ENCODE measurements around the gene FGB. TPM values are rescaled to one million over a fixed set of nuclear protein-coding genes. Genes with fewer than 3 reads are reported as not detected.

The FGB gene
- total RNA-seq, 1 experiment from 2014 or later: 29.4 TPM

DNA sequence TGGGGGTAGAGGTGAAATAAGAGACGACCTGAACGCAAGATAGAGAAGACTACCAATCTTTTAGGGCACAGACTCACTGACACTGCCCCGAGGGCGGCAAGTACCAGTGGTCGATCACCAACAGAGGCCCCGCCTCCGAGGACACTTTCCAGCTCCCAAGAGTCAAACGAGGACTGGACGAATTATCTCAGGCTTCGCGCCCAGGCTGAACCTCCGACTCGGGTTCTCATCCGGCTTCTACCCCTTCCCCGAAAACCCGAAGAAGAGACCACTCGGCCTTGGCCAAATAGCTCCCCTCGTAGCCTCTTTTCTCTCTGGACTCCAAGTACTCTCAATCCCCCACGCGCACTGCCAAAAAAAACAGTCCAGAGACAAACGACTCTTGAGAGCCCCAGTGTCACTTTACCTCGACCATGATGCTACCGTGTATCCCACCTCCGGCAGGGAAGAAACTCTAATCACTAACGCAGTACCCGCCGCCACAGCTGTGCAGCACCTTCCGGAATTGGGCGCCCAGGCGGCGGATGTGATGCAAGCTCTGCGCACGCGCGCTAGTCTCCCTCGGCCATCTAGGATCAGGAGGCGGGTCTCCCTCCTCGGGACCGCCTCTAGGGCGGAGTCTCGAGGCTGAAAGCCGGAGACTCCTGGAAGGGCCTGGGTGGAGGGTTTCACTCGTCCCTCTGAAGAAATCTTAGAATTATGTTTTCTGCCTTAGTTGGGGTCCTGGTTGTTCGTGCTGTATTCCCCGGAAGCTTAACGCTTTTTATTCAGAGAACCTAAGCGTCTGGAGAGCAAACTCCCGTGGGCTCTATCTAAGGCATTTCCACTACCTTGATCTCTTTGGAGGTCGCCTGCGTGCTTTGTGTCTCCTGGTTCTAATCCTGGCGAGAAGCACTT, 12.7 kb upstream of the FGB start, which contains the start of gene PLRG1:
Gene PLRG1 (minus strand): TSS at position 507 of the 897 bp plus-strand sequence. CDS start 92 bp downstream, at position 415.
- TSS peak; percentile 67 for BruUV-seq (replicated peaks)
- H3K9me3 Mint-ChIP-seq (ENCODE audit: unreplicated experiment): no peaks in the 10 kb centered on the region
- POLR2A ChIA-PET: interaction anchor here (0.5 to 1.2 kb wide), 9 partner anchors 10 to 867 kb away, joined by 3 to 12 read pairs (median 4); partner anchors contain the start of gene FGG
- peaks cover 18% of the 10 kb centered on the region for H3K4me1 Mint-ChIP-seq (ENCODE audit: low read depth, unreplicated experiment)
- Histone ChIP-seq H3K4me1 (0 out of 2 replicates have a peak, but pooled peaks cover 4% of the 10 kb centered on the region), H3K9me3 (no peaks in the 10 kb centered on the region), H3K4me3 (ENCODE audit: low read depth, low read length) (peak within 1 kb of the TSS; percentile 95), H3K36me3 (ENCODE audit: control insufficient read depth, insufficient read depth, low read length) (no peaks in the 10 kb centered on the region), H3K27me3 (replicated peaks; ENCODE audit: control insufficient read depth, insufficient read depth, low read length) (no peaks in the 10 kb centered on the region)
- CTCF ChIA-PET: interaction anchor here (0.6 to 2.5 kb wide), 6 partner anchors 9 to 893 kb away, joined by 5 to 28 read pairs (median 14); partner anchors contain the start of gene FGG
- peaks cover 13% of the 10 kb centered on the region for H3K36me3 Mint-ChIP-seq (ENCODE audit: insufficient read depth, unreplicated experiment)
- TF ChIP-seq, protein P1, sequence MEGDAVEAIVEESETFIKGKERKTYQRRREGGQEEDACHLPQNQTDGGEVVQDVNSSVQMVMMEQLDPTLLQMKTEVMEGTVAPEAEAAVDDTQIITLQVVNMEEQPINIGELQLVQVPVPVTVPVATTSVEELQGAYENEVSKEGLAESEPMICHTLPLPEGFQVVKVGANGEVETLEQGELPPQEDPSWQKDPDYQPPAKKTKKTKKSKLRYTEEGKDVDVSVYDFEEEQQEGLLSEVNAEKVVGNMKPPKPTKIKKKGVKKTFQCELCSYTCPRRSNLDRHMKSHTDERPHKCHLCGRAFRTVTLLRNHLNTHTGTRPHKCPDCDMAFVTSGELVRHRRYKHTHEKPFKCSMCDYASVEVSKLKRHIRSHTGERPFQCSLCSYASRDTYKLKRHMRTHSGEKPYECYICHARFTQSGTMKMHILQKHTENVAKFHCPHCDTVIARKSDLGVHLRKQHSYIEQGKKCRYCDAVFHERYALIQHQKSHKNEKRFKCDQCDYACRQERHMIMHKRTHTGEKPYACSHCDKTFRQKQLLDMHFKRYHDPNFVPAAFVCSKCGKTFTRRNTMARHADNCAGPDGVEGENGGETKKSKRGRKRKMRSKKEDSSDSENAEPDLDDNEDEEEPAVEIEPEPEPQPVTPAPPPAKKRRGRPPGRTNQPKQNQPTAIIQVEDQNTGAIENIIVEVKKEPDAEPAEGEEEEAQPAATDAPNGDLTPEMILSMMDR (IDR thresholded peaks at IDR 0.05; ENCODE audit: insufficient read depth in 1 of 2, low read depth in 1 of 2, low read length in 1 of 2, severe bottlenecking in 1 of 2, unreplicated experiment in 1 of 2): no peak
- peak within 1 kb of the TSS; percentile 88 for H3K27ac Mint-ChIP-seq (ENCODE audit: unreplicated experiment)
- intact Hi-C loops (cut with micrococcal nuclease; ENCODE audit: unreplicated experiment): loop anchor here (1.0 to 5.0 kb wide), 3 partner anchors 9 to 377 kb away; no protein-coding TSS in a partner anchor
- DNase-seq: peak; percentile 94 to 95
- H3K4me3 Mint-ChIP-seq (ENCODE audit: unreplicated experiment): peak within 1 kb of the TSS; percentile 84
- no peaks in the 10 kb centered on the region for H3K27me3 Mint-ChIP-seq (ENCODE audit: insufficient read depth, unreplicated experiment)

DNA sequence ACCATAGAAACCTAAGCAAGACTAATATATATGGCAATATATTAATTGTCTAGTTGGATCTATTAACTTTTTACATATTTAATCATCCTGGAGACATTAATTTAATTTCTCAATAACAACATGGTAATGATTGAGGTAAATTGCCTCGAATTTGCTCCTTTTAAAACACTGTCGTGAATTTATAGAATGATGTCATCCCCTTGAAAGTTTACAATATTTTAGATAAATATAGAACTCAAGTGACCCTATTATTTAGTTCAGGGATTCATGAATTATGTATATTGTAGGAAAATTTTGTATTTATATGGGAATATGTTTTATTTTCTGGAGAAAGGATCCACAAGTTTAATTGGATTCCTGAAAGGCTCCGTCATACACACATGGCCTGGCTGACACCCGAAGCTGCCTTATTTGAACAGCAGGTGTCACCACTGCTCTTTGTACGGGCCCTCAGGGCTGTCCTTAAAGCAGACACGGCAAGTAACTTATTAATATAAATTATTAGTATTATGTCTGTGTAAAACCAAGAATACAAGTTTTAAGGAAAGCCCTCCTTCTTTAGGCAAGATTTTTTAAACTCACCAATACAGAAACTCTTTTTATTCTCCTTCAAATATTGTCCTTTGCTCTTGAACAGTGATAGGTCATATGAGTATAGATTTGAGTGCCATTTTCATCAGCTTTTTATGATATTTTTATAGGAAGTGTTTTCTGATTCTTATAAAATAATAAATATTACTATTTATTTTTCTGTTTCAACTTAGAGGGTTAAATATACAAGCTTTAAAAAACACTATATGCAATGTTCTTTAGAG, 10.7 kb upstream of the FGB start:
- intact Hi-C loops (cut with micrococcal nuclease; ENCODE audit: unreplicated experiment): loop anchor here (1.0 to 5.0 kb wide), 4 partner anchors 66 to 375 kb away; no protein-coding TSS in a partner anchor
- TF ChIP-seq, protein P1 (IDR thresholded peaks at IDR 0.05; ENCODE audit: insufficient read depth in 1 of 2, low read depth in 1 of 2, low read length in 1 of 2, severe bottlenecking in 1 of 2, unreplicated experiment in 1 of 2): peak; percentile 70 to 78
- ChIA-PET CTCF (interaction anchor here (0.6 to 1.7 kb wide), 5 partner anchors 46 to 231 kb away, joined by 3 to 15 read pairs (median 5); no protein-coding TSS in a partner anchor), POLR2A (no interaction called here)
- H3K4me1 Mint-ChIP-seq (ENCODE audit: low read depth, unreplicated experiment): peaks cover 18% of the 10 kb centered on the region
- peak; percentile 71 to 79 for DNase-seq
- no peak overlapping the region for H3K4me3 Mint-ChIP-seq (ENCODE audit: unreplicated experiment)
- H3K27ac Mint-ChIP-seq (ENCODE audit: unreplicated experiment): no peak overlapping the region
- H3K36me3 Mint-ChIP-seq (ENCODE audit: insufficient read depth, unreplicated experiment): peaks cover 13% of the 10 kb centered on the region
- Histone ChIP-seq H3K36me3 (ENCODE audit: control insufficient read depth, insufficient read depth, low read length) (no peaks in the 10 kb centered on the region), H3K4me1 (0 out of 2 replicates have a peak, but pooled peaks cover 4% of the 10 kb centered on the region), H3K4me3 (ENCODE audit: low read depth, low read length) (no peak overlapping the region), H3K9me3 (no peaks in the 10 kb centered on the region), H3K27me3 (replicated peaks; ENCODE audit: control insufficient read depth, insufficient read depth, low read length) (no peaks in the 10 kb centered on the region; the same call in 1 of the 2 replicates)
- no peaks in the 10 kb centered on the region for H3K9me3 Mint-ChIP-seq (ENCODE audit: unreplicated experiment)
- no peaks in the 10 kb centered on the region for H3K27me3 Mint-ChIP-seq (ENCODE audit: insufficient read depth, unreplicated experiment)
- no TSS peak for BruUV-seq (replicated peaks)

All from Caco-2 (cell line).